ENCODE data around the gene GRIP1.

Gene GRIP1

DNA sequence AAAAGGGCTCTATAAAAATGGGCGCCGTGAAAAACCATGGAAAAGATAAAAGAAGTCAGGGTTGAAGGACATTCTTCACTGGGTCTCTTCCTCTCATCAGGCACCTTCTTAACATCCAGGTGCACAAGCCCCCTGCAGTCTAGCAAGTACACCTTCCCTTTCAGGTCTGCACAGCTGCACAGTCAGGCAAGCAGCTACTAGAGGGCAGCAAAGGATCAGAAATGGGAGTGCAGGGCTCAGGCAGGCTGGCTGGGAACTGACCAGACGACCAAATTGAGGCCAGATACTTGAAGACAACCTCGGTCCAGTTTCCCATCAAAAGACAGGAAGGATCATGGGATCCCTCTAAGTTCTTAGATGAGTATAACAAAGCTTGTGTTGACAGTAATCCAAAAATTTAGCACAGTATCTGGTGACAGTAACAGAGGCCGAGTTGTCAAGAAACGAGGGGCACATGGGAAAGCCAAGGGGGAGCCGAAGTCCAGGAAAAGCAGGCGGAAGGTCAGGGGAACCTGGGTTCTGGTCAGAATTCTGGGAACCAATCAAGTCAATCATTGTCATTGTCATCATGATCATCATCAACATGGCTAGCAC, 10.1 kb upstream of the GRIP1 start:
- peak; percentile 13 for DNase-seq

DNA sequence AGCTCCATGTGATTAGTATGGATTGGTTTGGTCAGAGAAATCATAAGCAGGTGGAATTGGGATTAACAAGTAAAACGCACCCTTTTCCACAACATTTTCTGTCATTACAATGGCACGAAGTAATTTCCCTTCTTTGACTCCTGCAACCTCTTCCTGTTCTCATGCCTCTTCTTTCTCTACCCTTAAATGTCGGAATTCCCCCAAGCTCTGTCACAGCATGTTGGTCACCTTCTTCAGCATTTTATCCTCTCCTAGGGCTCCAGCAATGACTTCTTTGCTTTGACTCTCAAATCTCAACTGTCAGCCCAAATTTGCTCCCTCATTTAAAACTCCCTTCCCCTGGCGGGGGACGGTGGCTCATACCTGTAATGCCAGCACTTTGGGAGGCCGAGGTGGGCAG, 5.3 kb upstream of the GRIP1 start:
- no peak for DNase-seq

DNA sequence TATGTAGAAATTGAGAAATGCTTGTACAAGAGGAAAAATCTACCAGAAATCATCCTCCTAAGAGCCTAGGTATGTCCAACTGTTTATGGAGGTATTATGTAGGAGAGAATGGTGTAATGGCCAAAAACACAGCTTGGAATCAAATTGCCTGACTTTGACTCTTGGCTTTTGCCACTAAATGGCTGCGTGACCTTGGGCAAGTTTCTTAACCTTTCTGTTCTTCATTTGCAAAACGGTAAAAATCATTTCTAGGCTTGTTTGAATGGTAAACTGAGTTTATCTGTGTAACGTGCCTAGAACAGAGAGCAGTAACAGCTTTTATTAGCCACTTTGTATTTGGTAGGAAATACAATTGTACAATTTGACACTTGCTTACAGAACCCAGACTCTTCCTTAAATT, 4.9 kb upstream of the GRIP1 start:
- DNase-seq = no peak

DNA sequence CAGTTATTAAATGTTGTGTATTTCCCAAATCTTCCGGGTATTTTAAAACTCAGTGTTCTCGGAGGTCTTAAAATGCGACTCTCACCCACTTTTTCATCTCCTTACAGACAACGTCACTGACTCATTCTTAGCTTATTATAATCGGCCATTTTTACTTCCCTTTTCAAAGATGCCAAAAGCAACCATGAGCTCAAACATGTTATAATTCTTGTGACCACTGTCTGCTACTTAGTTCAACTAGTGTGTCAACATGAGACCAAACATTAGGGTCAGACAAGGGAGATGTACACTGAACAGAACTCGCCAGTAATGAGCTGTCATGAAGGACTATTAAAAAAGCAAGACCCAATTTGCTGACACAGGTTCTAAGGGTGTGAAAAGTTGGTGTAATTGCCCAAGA, 4.2 kb upstream of the GRIP1 start:
- no peak for DNase-seq

DNA sequence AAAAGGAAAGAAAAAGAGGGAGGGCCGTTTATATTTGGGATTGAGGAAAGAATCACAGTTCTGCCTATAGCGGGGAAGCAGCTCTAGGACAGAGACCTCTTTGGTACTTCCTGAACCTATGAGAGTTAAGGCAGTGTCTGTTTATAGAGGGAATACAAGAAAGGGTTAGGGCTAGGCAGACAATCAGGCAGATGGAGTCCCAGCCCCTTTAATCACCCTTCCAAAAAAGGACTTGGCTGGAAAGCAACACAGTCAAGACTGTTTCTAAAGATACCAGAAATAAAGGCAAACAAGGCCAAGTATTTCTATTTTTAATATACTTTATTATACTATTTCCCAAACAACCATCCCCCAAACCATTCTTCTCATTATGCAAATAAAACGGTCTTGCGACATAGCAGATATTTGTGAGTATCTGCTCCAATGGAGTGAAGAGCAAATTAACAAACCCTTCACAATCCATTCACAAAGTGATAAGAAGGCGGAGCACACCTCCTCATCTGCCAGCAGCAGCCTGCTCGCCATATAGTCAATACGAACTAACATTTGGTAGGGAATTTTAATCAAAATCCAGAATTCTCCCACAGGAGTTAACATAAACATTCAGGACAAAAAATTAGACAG, 697 bp upstream of the GRIP1 start:
- no peak for DNase-seq

DNA sequence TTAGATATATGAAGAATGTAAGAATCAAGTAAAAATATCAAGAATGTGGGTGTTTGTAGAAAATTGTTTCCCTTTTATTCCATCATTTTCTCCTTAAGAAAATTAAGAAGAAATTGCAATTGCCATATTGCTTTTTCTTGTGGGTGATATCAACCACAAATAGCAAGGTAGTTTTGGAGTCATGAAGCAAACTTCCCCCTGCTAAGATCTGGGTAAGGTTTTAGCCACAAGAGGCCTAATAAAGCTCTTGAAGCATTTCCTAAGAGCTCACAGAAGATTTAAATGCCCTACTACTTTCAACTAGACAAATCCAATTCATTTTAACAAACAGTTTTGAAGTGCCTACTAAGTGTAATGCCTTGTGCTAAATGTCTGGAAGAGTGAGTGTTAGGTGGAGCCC, 2.6 kb downstream of the GRIP1 start:
- no peak for DNase-seq

DNA sequence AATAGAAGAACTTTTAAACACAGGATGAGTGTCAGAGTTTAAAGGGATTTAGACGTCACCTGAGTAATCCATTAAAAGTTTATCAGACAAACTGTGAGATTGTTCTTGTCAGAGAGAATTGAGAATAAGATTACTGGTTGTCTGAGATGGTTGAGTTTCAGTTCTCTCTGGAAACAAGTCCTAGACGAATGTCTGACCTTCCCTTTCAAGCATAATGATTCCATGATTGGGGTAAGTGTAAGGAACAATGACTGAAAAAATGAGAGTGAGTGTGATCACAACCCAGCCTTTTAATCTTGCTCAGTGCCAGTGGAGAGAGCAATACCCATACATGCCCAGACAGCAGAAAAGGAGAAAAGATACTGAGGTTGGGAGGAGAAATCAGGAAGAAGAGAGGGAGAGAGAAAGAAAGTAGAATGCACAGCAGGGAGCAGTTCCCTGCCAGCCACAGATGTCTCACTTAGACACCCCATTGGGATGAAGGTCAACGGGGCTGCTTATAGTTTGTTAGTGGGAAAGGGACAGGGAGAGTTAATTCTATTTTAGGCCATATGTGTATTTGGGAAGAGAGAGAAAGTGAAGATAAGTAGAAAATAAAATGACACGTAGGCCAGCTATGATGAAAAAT, 4.3 kb downstream of the GRIP1 start:
- DNase-seq = no peak

DNA sequence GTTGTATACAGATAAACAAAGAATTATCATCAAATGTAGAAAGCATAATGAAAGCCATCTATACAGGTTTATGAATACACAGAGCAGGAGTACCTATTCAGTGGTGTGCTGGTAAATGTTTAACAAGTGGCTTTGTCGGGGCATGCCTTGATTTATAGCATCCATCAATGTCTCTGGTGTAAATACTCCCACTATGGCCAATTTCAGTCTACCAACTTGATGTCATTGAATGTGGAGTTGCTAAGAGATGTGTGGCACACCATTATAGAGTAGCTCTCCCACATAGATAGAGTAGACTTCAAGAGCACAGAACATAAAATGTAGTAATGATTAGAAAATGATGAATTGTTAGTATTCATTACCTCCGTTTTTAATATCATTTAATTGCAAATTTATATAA, 9.3 kb downstream of the GRIP1 start:
- DNase-seq = no peak

DNA sequence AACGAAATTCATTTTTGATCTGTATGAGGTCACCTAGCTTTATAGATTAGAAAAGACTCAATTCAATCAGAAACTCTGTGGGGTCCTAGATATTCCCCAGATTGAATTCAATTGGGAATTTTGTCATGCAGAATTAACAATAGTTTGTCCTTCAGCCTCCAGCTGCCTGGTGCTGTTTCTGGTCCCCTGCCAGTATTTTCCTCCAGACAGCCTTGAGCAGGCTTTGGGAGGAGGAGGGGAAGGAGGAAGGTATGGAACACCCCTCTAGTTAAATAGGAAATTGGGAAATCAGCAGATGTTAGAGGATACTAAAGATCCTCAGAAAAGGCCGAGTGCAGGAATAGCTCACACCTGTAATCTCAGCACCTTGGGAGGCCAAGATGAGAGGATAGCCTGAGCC, 10.6 kb downstream of the GRIP1 start:
- no peak for DNase-seq

DNA sequence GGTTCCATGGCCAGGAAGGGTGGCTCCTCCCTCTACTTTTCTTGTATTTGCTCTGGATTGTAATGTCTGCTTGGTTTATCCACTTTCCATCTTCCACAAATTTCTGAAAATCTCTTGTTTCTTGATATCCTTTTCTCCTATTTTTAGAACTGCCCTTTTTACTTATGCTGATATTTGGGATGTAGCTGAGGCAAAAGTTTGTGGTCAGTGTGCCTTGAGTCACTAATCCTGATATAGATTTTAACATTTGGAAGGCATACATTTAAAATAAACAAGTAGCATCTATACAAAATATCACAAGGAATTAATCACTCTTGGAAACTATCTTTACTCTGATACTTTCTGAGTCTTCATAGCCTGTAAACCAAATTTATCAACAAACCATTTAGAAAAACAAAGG, 11.0 kb downstream of the GRIP1 start:
- no peak for DNase-seq

DNA sequence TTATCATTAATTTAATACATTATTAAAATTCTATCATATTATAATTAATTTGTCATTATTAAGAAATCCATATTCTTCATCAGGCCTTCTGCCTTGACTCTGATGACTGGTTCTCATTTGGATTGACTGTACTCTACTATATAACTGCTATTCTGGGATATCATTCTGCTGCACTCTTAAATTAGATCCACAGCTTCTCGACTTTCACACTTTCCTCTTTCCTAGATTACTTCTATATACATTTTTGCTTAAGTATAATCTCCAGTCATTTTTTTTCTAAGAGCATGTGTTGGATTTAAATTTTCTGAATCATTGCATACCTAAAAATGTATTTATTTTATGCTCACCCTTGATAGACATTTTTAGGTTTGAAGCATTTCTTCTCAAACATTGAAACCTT, 12.4 kb downstream of the GRIP1 start:
- no peak for DNase-seq

DNA sequence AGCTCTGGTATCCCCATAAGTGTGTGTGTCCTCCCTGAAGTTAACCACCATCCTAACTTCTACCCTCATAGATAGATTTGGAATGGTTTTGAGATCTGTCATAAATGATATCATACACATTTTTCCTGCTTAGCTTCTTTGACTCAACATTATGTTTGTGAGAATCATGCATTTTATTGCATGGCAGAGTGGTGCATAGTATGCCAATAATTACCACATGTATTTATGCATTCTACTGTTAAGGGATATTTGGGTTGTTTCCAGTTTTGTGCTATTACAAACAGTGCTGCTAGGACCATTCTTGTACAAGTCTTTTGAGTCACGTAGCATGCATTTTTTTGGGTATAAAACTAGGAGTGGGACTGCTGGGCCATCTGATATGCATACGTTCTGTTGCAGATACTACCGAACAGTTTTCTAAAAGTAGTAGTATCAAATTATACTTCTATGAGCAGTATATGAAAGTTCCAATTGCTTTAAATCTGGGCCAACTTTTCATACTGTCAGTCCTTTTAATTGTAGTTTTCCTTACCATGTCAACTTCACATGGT, 13.4 kb downstream of the GRIP1 start:
- DNase-seq = peak; percentile 31

DNA sequence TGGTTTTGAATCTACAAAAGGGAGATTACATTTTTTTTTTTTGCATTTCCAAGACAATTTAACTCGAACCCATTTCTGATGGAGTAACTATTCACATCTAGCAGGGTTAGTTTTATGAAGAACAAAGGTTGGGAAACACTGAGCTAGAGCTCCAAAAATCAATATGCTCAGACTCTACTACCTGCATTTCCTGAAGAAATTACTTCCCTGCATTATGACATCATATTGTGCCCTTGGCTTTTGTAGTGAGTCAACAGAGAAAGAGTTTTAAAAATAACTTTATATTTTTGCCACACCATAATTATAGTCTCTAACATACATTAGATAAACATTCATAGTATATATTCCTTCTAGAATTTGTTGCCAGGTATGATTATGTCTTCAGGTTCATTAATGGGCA, 14.8 kb downstream of the GRIP1 start:
- no peak for DNase-seq

DNA sequence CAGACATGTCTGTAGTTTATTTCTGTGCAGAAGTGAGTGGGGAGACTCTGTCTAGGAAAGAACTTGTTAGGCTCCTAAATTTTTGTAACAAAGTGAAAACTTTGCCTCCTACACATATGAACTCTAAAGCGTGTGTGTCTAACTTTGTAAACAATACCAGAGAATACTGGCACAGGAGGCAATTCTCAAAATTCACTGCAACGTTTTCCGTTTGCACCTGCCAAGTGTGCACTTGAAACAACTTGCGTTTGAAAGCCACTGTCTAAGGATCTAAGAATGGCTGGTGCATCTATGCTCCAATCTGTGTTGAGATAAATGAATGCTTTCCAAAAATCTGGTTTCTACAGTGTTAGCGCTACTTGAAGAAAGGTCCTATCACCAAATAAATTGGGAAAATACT, 15.3 kb downstream of the GRIP1 start:
- DNase-seq = no peak

DNA sequence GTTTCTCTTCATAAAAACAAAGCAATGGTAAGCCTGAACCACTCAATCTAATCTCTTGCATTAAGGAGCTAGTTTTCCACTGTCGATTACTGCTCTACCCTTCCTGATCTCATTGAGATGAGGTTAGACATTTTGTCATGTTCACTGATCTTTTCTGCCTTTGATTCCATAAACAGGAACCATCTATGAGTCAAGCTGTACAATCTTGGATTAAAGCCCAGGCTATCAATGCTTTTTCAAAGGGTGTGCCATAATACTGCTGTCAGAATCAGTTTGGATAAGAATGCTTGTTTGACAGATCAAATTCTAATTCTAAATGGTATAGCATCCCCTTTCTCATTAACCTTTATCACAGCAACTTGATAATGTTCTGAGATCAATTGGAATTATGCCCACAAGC, 16.1 kb downstream of the GRIP1 start:
- peak; percentile 9 for DNase-seq

DNA sequence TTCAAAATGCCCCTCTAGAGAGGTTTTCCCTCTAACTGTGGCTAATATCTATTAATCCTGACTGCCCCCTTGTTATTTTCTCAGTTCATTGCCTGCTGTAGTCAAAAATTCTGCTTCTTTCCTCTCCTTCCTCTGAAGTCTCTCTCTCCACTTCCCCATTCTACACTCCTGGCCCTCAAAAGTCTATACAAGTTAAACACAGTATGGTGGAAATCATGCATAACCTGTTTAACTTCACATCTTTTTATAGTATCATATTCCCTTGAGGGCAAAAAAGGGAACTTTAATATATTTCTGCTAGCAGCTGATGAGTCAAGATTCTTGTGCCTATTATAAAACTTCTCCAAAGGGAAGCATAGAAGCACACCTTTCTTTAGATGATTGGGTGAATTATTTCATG, 16.7 kb downstream of the GRIP1 start:
- DNase-seq = no peak

DNA sequence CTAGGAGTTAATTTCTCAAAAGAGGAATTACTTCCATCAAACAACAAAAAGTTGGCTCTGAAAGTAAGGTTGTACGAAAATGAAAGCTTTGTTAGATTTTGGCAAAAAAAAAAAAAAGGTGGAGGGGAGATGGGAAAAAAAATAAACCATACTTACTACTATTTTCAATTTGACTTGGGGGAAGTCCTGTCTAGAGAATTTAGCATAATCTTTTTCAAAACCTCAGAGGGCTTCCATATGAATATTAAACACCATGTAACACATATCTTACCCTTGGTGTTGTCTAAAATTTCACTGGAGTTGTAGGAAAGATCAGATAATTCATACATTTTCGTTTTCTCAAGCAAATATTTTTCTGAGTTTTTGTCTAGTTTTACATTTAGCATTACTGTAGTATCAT, 17.5 kb downstream of the GRIP1 start:
- no peak for DNase-seq

DNA sequence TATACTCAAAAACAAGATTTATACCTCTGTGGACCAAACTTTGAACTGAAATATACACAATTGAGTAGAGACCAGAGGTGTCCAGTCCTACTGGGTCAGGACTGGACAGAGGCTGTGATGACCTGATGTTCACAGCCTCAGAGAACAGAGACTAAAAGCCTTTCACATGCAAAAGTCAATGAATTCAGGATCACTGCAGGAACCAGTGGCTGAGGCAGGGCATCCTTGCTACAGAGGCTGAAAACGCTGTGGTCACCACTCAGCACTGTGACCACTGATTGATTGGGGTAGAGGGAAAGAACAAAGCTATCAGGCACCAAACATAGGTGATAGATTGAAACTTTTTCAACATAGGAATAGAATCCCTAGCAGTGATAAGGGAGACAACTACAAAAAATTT, 25.1 kb downstream of the GRIP1 start:
- no peak for DNase-seq

DNA sequence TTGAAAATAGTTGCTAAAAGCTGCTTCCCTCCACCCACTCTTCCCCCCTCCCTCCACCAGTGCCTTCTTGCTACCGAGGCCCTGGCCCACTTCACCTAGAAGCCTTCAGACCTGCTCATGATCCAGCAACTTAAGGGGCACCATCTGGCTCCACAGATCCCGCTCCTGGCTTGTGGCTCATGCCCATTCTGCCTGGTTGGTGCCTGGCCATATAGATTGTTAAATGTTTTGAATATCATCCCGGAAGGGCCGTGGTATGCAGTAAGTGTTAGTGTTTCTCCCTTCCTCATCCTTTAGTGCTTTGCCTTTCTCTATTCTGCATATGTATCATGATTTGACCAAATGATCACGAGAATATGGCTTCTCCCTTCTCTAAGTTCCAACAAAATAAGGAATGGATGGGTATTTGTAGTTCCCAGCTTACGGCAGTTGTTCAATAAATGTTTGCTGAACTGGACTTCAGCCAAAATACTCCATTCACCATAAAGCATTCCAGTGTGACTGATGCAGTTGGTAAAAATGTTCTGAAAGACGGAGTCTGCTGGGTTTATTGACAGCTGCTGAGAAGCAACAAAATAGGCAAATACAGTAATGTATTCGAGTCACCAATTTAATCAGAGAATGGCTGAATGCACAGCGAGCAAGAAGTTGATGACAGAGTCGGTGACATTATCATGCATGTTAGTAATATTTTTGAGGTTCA, 30.7 kb downstream of the GRIP1 start:
- peak; percentile 16 for DNase-seq

DNA sequence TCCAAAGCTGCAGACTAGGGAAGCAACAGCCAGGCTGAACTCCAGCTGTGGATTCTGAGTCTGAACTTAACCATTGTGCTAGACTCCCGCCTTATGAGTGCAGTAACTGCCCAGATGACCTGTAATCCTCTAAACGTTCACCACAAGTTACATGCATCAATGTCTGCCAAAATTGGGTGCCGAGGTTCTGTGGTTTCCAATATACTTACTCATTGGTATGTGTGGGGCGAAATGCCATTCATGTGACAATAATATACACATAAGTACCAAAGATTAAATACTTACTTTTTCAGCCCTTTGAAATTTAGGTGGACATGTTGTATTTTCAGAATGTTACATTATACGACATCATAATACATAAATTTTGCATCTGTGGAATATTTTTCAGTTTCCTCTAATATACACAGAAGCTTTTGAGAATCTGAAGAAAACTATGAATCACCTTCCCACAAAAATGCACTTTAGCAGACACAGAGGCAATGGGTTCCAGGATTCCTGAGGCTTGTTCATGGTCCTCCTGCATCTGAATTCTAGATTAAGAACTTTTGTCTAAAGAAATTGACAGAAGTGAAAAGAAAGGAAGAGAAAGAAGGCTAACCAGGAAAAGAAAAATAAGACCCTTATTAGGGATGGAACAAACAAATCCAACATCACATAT, 31.7 kb downstream of the GRIP1 start:
- DNase-seq = peak; percentile 87

DNA sequence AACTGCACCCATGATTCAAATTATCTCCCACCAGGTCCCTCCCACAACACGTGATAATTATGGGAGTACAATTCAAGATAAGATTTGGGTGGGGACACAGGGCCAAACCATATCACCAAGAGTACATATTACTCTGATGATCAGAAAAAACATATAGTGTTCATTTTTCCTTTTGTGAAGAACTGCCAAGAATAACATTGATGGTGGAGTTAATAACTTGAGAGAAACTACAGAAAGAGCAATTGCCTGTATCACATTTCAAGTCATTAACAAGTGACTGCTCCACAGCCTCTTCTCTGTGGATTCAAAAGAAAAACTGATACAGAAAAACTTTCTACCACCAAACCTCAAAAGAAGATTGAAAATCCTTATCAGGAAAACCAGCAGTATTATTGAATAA, 34.7 kb downstream of the GRIP1 start:
- DNase-seq = no peak

DNA sequence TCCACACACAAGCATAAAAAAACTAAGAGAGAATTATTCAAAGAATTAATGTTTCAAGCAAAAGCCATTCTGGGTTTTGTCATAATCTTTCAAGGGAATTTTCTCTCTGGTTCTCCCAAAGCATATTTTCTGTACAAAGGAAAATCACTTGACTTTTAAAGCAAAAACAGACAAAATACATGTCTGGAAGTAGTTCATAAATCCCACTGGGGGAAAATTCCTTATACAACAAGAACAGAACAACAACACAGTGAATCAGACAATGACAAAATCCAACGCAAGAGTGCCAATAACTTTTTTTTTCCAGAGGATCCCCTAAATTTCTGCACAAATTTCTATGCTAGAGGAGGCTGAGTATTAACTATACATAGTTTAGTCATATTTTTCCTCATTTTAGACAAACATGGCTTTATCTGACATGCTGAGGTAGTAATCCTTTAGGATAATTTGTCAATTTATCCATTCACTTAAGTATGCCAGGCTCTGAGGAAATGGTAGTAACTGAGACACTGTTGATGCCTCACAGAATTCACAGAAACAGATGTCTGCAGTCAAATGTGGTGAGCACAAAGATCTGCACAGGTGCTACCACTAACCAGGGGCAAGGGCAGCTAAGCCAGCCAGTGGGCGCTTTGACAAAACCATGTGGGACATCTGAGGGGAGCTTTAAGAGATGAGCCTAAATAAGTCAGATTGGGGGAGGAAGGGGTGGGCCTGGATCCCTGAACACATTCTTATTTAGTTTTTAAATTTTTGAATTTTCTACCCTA, 38.0 kb downstream of the GRIP1 start:
- no peak for DNase-seq

DNA sequence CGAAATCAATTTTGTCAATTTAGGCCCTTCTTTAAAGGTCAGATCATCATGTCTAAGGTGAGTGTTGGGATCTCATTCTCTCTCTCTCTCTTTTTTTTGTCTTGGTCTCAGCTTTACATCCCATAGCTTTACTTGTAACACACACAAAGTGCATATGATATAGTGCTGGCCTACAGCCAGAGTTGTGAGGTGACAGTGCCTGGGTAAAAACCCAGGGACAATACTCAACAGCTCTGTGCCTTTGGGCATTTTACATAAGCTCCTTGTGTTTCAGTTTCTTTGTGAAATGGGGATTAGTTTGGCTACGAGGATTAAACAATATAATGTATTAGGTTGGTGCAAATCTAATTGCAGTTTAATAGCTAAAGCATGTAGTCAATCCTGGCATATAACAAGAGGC, 40.2 kb downstream of the GRIP1 start:
- DNase-seq = no peak

All from EL (cell line).